ENCODE data around the gene ZNF679.

GRCh38 chr7:64181586-64181985 is 46.7 kb upstream of the ZNF679 start:
- TF ChIP-seq CTCF (IDR thresholded peaks at IDR 0.05) (no peak), POLR2A (IDR thresholded peaks at IDR 0.05) (no peak), EP300 (IDR thresholded peaks at IDR 0.05) (no peak)
